ENCODE data around the gene MAP7. TPM values are rescaled to one million over a fixed set of nuclear protein-coding genes. Genes with fewer than 3 reads are reported as not detected.

MAP7 gene
- total RNA-seq, 2 donors from 2014 or later, result 19.7 to 28.7 TPM

DNA sequence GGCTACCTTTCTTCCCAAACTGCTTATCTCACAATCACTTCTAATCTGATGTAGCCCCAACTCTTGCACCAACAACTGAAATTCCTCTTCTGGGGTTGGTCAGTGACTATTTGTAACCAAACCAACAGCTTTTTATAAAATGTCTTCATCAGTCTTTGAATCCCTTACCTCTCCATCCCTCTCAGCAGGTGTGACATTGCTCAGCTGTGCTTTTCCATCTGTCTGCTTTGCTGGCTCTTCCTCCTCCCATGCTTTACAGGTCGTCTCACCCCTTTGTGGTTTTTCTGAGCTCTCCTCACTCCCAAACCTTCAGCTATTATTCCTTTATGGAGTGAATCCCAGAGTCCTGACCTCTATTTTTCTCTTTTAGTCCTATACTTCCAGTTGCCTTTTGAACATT, 5.9 kb downstream of the MAP7 start:
- DNase-seq (no peak), ATAC-seq (no peak)
- WGBS, 2 donors, result 55 to 57% methylated on average over 1 of the region's 1 CpG
- Histone ChIP-seq H3K27ac (no peak overlapping the region), H3K4me1 (peaks cover 50% of the 10 kb centered on the region), H3K36me3 (replicated peaks in 1 of 2; ENCODE audit: insufficient read depth in 1 of 2, low read depth in 2 of 2) (no peaks in the 10 kb centered on the region), H3K4me3 (no peak overlapping the region), H3K27me3 (no peaks in the 10 kb centered on the region), H3K9me3 (no peaks in the 10 kb centered on the region)
- TF ChIP-seq, protein P1, sequence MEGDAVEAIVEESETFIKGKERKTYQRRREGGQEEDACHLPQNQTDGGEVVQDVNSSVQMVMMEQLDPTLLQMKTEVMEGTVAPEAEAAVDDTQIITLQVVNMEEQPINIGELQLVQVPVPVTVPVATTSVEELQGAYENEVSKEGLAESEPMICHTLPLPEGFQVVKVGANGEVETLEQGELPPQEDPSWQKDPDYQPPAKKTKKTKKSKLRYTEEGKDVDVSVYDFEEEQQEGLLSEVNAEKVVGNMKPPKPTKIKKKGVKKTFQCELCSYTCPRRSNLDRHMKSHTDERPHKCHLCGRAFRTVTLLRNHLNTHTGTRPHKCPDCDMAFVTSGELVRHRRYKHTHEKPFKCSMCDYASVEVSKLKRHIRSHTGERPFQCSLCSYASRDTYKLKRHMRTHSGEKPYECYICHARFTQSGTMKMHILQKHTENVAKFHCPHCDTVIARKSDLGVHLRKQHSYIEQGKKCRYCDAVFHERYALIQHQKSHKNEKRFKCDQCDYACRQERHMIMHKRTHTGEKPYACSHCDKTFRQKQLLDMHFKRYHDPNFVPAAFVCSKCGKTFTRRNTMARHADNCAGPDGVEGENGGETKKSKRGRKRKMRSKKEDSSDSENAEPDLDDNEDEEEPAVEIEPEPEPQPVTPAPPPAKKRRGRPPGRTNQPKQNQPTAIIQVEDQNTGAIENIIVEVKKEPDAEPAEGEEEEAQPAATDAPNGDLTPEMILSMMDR (IDR thresholded peaks at IDR 0.05), result no peak
- TF ChIP-seq POLR2A (IDR thresholded peaks at IDR 0.05), result no peak
- intact Hi-C loops (cut with DNase I), result loop anchor here (10.0 kb wide), 1 partner anchor 200 kb away; no protein-coding TSS in a partner anchor

DNA sequence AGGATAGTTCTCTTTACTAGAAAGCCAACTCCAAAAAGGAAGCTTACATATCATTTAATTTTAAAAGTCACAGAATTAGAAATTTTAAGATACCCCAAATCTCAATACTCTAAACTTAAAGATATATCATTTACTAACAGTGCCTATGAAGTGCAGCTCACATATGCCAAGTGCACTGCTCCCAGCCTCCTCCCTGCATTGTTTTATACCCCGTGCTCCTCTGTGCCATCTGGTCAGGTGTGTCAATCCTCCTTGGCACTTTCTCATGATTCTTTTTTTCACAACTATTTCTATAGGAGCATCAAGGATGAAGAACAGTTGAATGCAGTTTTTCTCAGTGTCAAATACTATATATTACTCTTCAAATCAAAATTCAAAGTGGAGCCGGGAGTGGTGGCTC, 8.8 kb downstream of the MAP7 start:
- H3K27ac ChIP-seq, result no peak overlapping the region
- TF ChIP-seq POLR2A (IDR thresholded peaks at IDR 0.05), result no peak
- TF ChIP-seq, protein P1 (IDR thresholded peaks at IDR 0.05), result no peak
- H3K4me3 ChIP-seq, result no peak overlapping the region
- no peak for ATAC-seq
- DNase-seq, result no peak
- no peaks in the 10 kb centered on the region for H3K27me3 ChIP-seq
- no peaks in the 10 kb centered on the region for H3K36me3 ChIP-seq (replicated peaks in 1 of 2; ENCODE audit: insufficient read depth in 1 of 2, low read depth in 2 of 2)
- intact Hi-C loops (cut with DNase I), result loop anchor here (10.0 kb wide), 1 partner anchor 197 kb away; no protein-coding TSS in a partner anchor
- H3K9me3 ChIP-seq, result no peaks in the 10 kb centered on the region
- H3K4me1 ChIP-seq, result peaks cover 30% of the 10 kb centered on the region
- 60 to 68% methylated on average over 2 of the region's 2 CpGs for whole genome bisulfite sequencing, 2 donors

- no peaks in the 10 kb centered on the region for H3K36me3 ChIP-seq (replicated peaks in 1 of 2; ENCODE audit: insufficient read depth in 1 of 2, low read depth in 2 of 2)
Observed at GRCh38 chr6:136539967-136540652, 10.1 kb downstream of the MAP7 start.

GRCh38 chr6:136538836-136539235, 11.4 kb downstream of the MAP7 start:
- Histone ChIP-seq H3K9me3 (no peaks in the 10 kb centered on the region), H3K4me1 (peaks cover 19% of the 10 kb centered on the region), H3K27me3 (no peaks in the 10 kb centered on the region), H3K27ac (no peak overlapping the region), H3K36me3 (replicated peaks in 1 of 2; ENCODE audit: insufficient read depth in 1 of 2, low read depth in 2 of 2) (no peaks in the 10 kb centered on the region), H3K4me3 (no peak overlapping the region)
- TF ChIP-seq, protein P1 (IDR thresholded peaks at IDR 0.05), result no peak
- TF ChIP-seq POLR2A (IDR thresholded peaks at IDR 0.05), result no peak
- DNase-seq, result no peak
- 68 to 77% methylated on average over 4 of the region's 4 CpGs for WGBS, 2 donors
- intact Hi-C loops (cut with DNase I), result no loop called here
- no peak for ATAC-seq

More at GRCh38 chr6:136539967-136540652, 10.1 kb downstream of the MAP7 start:
- ATAC-seq (no peak), DNase-seq (no peak)
- Histone ChIP-seq H3K9me3 (no peaks in the 10 kb centered on the region), H3K27me3 (no peaks in the 10 kb centered on the region), H3K4me3 (no peak overlapping the region), H3K4me1 (peaks cover 20% of the 10 kb centered on the region), H3K27ac (no peak overlapping the region)
- intact Hi-C loops (cut with DNase I), result loop anchor here (10.0 kb wide), 1 partner anchor 195 kb away; no protein-coding TSS in a partner anchor
- 41 to 50% methylated on average over 6 of the region's 6 CpGs for WGBS, 2 donors
- TF ChIP-seq, protein P1 (IDR thresholded peaks at IDR 0.05), result no peak
- TF ChIP-seq POLR2A (IDR thresholded peaks at IDR 0.05), result no peak
